HCT116 (cell line): ENCODE measurements around the gene MAGEF1. TPM values are rescaled to one million over a fixed set of nuclear protein-coding genes. Genes with fewer than 3 reads are reported as not detected.

Experiments used
- ATAC-seq: fragments of 200-7000 bp; cut with Tn5 transposase; 2 replicates; pipeline ENCODE4 v1.9.1; 2020; ENCODE audit warnings: mild to moderate bottlenecking, moderate library complexity
- BruUV-seq: library from RNA; stranded (reverse); fragments of 400-500 nt; replicated peaks from 2 replicates; lab custom pipeline; 2021; lab: Mats Ljungman, UMichigan
- CTCF ChIA-PET: fragments of 300-600 bp; sonication (Branson Sonifier 250); formaldehyde crosslinking; loops from one replicate; lab custom pipeline; 2021; ENCODE audit warnings: antibody characterized with exemption; lab: Charles Lee
- POLR2A ChIA-PET: fragments of 300-600, 350-600 bp; sonication (Branson Sonifier 250); formaldehyde crosslinking; loops from one replicate; lab custom pipeline; 2021; ENCODE audit warnings: antibody characterized with exemption; lab: Charles Lee
- RAD21 ChIA-PET, 2 experiments: fragments of 300-600 bp; sonication (Branson Sonifier 250); formaldehyde crosslinking; loops; one replicate each; lab custom pipeline; 2023; ENCODE audit warnings: low total read pairs in 2 of 2; ENCODE audit not compliant: uncharacterized antibody in 2 of 2, unreplicated experiment in 2 of 2, low non-redundant PET in 1 of 2; lab: Charles Lee
- DNase-seq: peaks from one replicate; pipeline ENCODE4 v3.0.0-alpha.2; 2010; ENCODE audit warnings: low read depth, low spot score
- H2AFZ ChIP-seq: fragments of 200-600 bp; shearing (Covaris generic), sonication (generic); 2 replicates; pipeline ENCODE4 v1.6.1; 2017; ENCODE audit warnings: low read depth, mixed run types, mixed read lengths, antibody characterized with exemption, low read length; ENCODE audit not compliant: poor library complexity, severe bottlenecking
- H3K27ac ChIP-seq: 2 replicates; pipeline ENCODE4 v1.5.1; 2012; ENCODE audit warnings: low read depth, low read length
- H3K27me3 ChIP-seq: fragments of 200-600 bp; sonication (generic); 2 replicates; pipeline ENCODE4 v1.6.1; 2016; ENCODE audit warnings: mixed run types, low read length, mixed read lengths; ENCODE audit not compliant: insufficient read depth
- H3K36me3 ChIP-seq, 2 experiments: fragments of 200-500 bp in 1 of 2; fragments of 200-600 bp in 1 of 2; sonication (Bioruptor generic) in 1 of 2; sonication (generic) in 1 of 2; 2 replicates each; pipeline versions ENCODE4 v1.5.1 to v1.6.1; 2014 to 2016; ENCODE audit warnings: low read length in 2 of 2, inconsistent platforms in 1 of 2, mixed read lengths in 1 of 2, mixed run types in 1 of 2; ENCODE audit not compliant: insufficient read depth in 2 of 2, control insufficient read depth in 1 of 2
- H3K4me1 ChIP-seq, 2 experiments: fragments of 200-600 bp in 1 of 2; sonication (generic) in 1 of 2; 2 replicates each; pipeline versions ENCODE4 v1.5.1 to v1.6.1; 2012 to 2017; ENCODE audit warnings: low read length in 2 of 2, inconsistent platforms in 1 of 2, mild to moderate bottlenecking in 1 of 2, mixed read lengths in 1 of 2, mixed run types in 1 of 2, moderate library complexity in 1 of 2; ENCODE audit not compliant: insufficient read depth in 2 of 2, control insufficient read depth in 1 of 2
- H3K4me2 ChIP-seq: fragments of 200-600 bp; sonication (generic); 2 replicates; pipeline ENCODE4 v1.6.1; 2017; ENCODE audit warnings: mixed run types, low read length, mixed read lengths
- H3K4me3 ChIP-seq, 2 experiments: fragments of 200-600 bp in 1 of 2; sonication (generic) in 1 of 2; replicated peaks in 1 of 2; 2 replicates each; pipeline ENCODE4 v1.5.1; 2011 to 2016; ENCODE audit warnings: low read length in 2 of 2, control low read depth in 1 of 2, low read depth in 1 of 2, mild to moderate bottlenecking in 1 of 2, mixed read lengths in 1 of 2, mixed run types in 1 of 2
- H3K79me2 ChIP-seq: fragments of 200-600 bp; sonication (generic); 2 replicates; pipeline ENCODE4 v1.6.1; 2017; ENCODE audit warnings: mild to moderate bottlenecking, mixed run types, low read length, moderate library complexity, mixed read lengths; ENCODE audit not compliant: insufficient read depth
- H3K9ac ChIP-seq: fragments of 200-600 bp; sonication (generic); 2 replicates; pipeline ENCODE4 v1.6.1; 2016; ENCODE audit warnings: low read length, mixed read lengths
- H3K9me2 ChIP-seq: fragments of 200-600 bp; sonication (generic), shearing (Covaris generic); 2 replicates; pipeline ENCODE4 v1.6.1; 2017; ENCODE audit warnings: mixed run types, mild to moderate bottlenecking, moderate library complexity; ENCODE audit not compliant: insufficient read depth
- H3K9me3 ChIP-seq, 2 experiments: fragments of 200-500 bp in 1 of 2; fragments of 200-600 bp in 1 of 2; sonication (Bioruptor generic) in 1 of 2; sonication (generic) in 1 of 2; 2 replicates each; pipeline ENCODE4 v1.6.1; 2014 to 2017; ENCODE audit warnings: low read length in 2 of 2, mixed read lengths in 2 of 2, inconsistent platforms in 1 of 2, low read depth in 1 of 2, mild to moderate bottlenecking in 1 of 2, mixed run types in 1 of 2, moderate library complexity in 1 of 2; ENCODE audit not compliant: control insufficient read depth in 1 of 2, insufficient read depth in 1 of 2
- H4K20me1 ChIP-seq: fragments of 200-600 bp; sonication (generic), shearing (Covaris generic); 2 replicates; pipeline ENCODE4 v1.6.1; 2017; ENCODE audit warnings: mixed run types, mild to moderate bottlenecking, moderate library complexity; ENCODE audit not compliant: insufficient read depth
- ATF3 ChIP-seq: IDR thresholded peaks from 2 replicates; pipeline ENCODE4 v1.6.1; 2012
- CBX3 ChIP-seq: IDR thresholded peaks from 2 replicates; pipeline ENCODE4 v1.6.1; 2012; ENCODE audit warnings: low read depth
- CEBPB ChIP-seq: IDR thresholded peaks from 2 replicates; pipeline ENCODE4 v1.6.1; 2012; ENCODE audit warnings: low read depth
- EGR1 ChIP-seq: IDR thresholded peaks from 2 replicates; pipeline ENCODE4 v1.6.1; 2012; ENCODE audit warnings: low read depth
- ELF1 ChIP-seq: IDR thresholded peaks from 2 replicates; pipeline ENCODE4 v1.6.1; 2012; ENCODE audit warnings: low read depth, borderline replicate concordance
- EZH2 ChIP-seq: fragments of 200-600 bp; sonication (generic); IDR thresholded peaks from 2 replicates; pipeline ENCODE4 v1.6.1; 2017; ENCODE audit warnings: antibody characterized with exemption, mixed run types
- EZH2phosphoT487 ChIP-seq: fragments of 200-600 bp; IDR thresholded peaks from 2 replicates; pipeline ENCODE4 v1.6.1; 2018; ENCODE audit warnings: antibody characterized with exemption, borderline replicate concordance
- FOSL1 ChIP-seq: IDR thresholded peaks from 2 replicates; pipeline ENCODE4 v1.6.1; 2012; ENCODE audit warnings: low read depth
- JUND ChIP-seq: IDR thresholded peaks from 2 replicates; pipeline ENCODE4 v1.6.1; 2012
- MAX ChIP-seq: IDR thresholded peaks from 2 replicates; pipeline ENCODE4 v1.6.1; 2012
- POLR2A ChIP-seq: IDR thresholded peaks from 2 replicates; pipeline ENCODE4 v1.7.0; 2011; ENCODE audit warnings: borderline replicate concordance; ENCODE audit not compliant: insufficient read depth, insufficient read length; ENCODE audit errors: extremely low read depth
- RAD21 ChIP-seq: IDR thresholded peaks from 2 replicates; pipeline ENCODE4 v1.6.1; 2012; ENCODE audit warnings: low read depth, mild to moderate bottlenecking
- SIN3A ChIP-seq: IDR thresholded peaks from 2 replicates; pipeline ENCODE4 v1.6.1; 2012; ENCODE audit warnings: low read depth
- SP1 ChIP-seq: IDR thresholded peaks from 2 replicates; pipeline ENCODE4 v1.6.1; 2012; ENCODE audit warnings: low read depth
- SRF ChIP-seq: IDR thresholded peaks from 2 replicates; pipeline ENCODE4 v1.6.1; 2012; ENCODE audit warnings: low read depth
- TCF7L2 ChIP-seq: IDR thresholded peaks from 2 replicates; pipeline ENCODE4 v1.7.0; 2011; ENCODE audit warnings: borderline replicate concordance, inconsistent platforms; ENCODE audit not compliant: insufficient read depth, insufficient read length; ENCODE audit errors: extremely low read depth
- YY1 ChIP-seq: IDR thresholded peaks from 2 replicates; pipeline ENCODE4 v1.6.1; 2011; ENCODE audit warnings: low read length, low read depth, moderate library complexity, mild to moderate bottlenecking; ENCODE audit not compliant: insufficient replicate concordance; ENCODE audit errors: extremely low read depth
- ZBTB33 ChIP-seq: IDR thresholded peaks from 2 replicates; pipeline ENCODE4 v1.6.1; 2011; ENCODE audit warnings: mild to moderate bottlenecking, low read length, moderate library complexity; ENCODE audit not compliant: insufficient replicate concordance; ENCODE audit errors: extremely low read depth
- ZFX ChIP-seq: fragments of 450-650 bp; IDR thresholded peaks from 2 replicates; pipeline ENCODE4 v1.6.1; 2017
- ZNF274 ChIP-seq: fragments of 200-500 bp; sonication (Bioruptor generic); IDR thresholded peaks from 2 replicates; pipeline ENCODE4 v1.6.1; 2014; ENCODE audit warnings: mild to moderate bottlenecking, low read depth, low read length, inconsistent platforms
- intact Hi-C: fragments of 100-400 bp; cut with micrococcal nuclease; formaldehyde crosslinking; loops from 2 replicates; pipeline ENCODE4 v1.10.0; 2022
- total RNA-seq: library from RNA; stranded (reverse); gene quantifications from one replicate; pipeline ENCODE4 v1.2.1, GENCODE V29; 2021; ENCODE audit not compliant: unreplicated experiment

Gene MAGEF1
- total RNA-seq, 1 experiment from 2014 or later = 44.1 TPM

GRCh38 chr3:184677344-184678316 is 34.2 kb downstream of the MAGEF1 start:
- no peak overlapping the region for H3K4me2 ChIP-seq
- ChIA-PET CTCF (no interaction called here), RAD21 (no interaction called here), POLR2A (no interaction called here)
- H3K27me3 ChIP-seq = peaks cover 3% of the 10 kb centered on the region; the same call in 1 of the 2 replicates
- H3K4me1 ChIP-seq = no peaks in the 10 kb centered on the region
- H3K4me3 ChIP-seq = no peak overlapping the region
- intact Hi-C loops = no loop called here
- H3K36me3 ChIP-seq = no peaks in the 10 kb centered on the region
- ATAC-seq (no peak), DNase-seq (no peak)
- no peaks in the 10 kb centered on the region for H4K20me1 ChIP-seq
- H3K79me2 ChIP-seq = no peaks in the 10 kb centered on the region
- no peak for TF ChIP-seq SIN3A
- TF ChIP-seq FOSL1 = no peak
- H3K9me3 ChIP-seq = no peaks in the 10 kb centered on the region
- BruUV-seq = no TSS peak
- no peaks in the 10 kb centered on the region for H3K9me2 ChIP-seq
- no peak overlapping the region for H3K9ac ChIP-seq
- H3K27ac ChIP-seq = no peak overlapping the region
- no peak overlapping the region for H2AFZ ChIP-seq

- Histone ChIP-seq H3K79me2 (no peaks in the 10 kb centered on the region), H4K20me1 (no peaks in the 10 kb centered on the region), H3K9ac (no peak overlapping the region), H3K4me2 (no peak overlapping the region), H3K9me2 (no peaks in the 10 kb centered on the region), H3K36me3 (no peaks in the 10 kb centered on the region), H3K4me1 (no peaks in the 10 kb centered on the region), H3K27me3 (peaks cover 3% of the 10 kb centered on the region; the same call in 1 of the 2 replicates), H3K9me3 (no peaks in the 10 kb centered on the region), H3K4me3 (no peak overlapping the region), H2AFZ (no peak overlapping the region), H3K27ac (no peak overlapping the region)
- DNase-seq (no peak), ATAC-seq (no peak)
- ChIA-PET RAD21 (no interaction called here), CTCF (no interaction called here), POLR2A (no interaction called here)
- intact Hi-C loops = no loop called here
- no peak for TF ChIP-seq JUND
- no peak for TF ChIP-seq ZBTB33
- no peak for TF ChIP-seq SP1
- no peak for TF ChIP-seq ZNF274
- TF ChIP-seq EGR1 = no peak
- no peak for TF ChIP-seq CBX3
- TF ChIP-seq MAX = no peak
- TF ChIP-seq ELF1 = no peak
- TF ChIP-seq EZH2phosphoT487 = no peak
- TF ChIP-seq POLR2A = no peak
- no peak for TF ChIP-seq ZFX
- TF ChIP-seq EZH2 = no peak
- TF ChIP-seq FOSL1 = no peak
- TF ChIP-seq TCF7L2 = no peak
- TF ChIP-seq SIN3A = no peak
- no peak for TF ChIP-seq ATF3
- TF ChIP-seq SRF = no peak
- TF ChIP-seq YY1 = no peak
- no peak for TF ChIP-seq CEBPB
- no peak for TF ChIP-seq RAD21
- BruUV-seq = no TSS peak
These were observed 34.9 kb downstream of the MAGEF1 start for GRCh38 chr3:184676927-184677326.
